Trophoblast cell (in vitro differentiated cells and primary cell): Measurements from ENCODE around the gene WNT3A.

Source experiments
- DNase-seq, 2 donors: peaks; one replicate each; pipeline ENCODE4 v3.0.0-alpha.2; 2016
- H2AFZ ChIP-seq: 2 replicates; pipeline ENCODE4 v1.6.1; 2013; ENCODE audit warnings: low read length, moderate library complexity, mild to moderate bottlenecking; ENCODE audit not compliant: insufficient read depth, poor library complexity
- H2AK5ac ChIP-seq: 2 replicates; pipeline ENCODE4 v1.6.1; 2013; ENCODE audit warnings: mild to moderate bottlenecking, low read length
- H2BK120ac ChIP-seq: 2 replicates; pipeline ENCODE4 v1.6.1; 2013; ENCODE audit warnings: low read length, mild to moderate bottlenecking, moderate library complexity; ENCODE audit not compliant: insufficient read depth, poor library complexity
- H2BK12ac ChIP-seq: 2 replicates; pipeline ENCODE4 v1.6.1; 2013; ENCODE audit warnings: mild to moderate bottlenecking, low read length, moderate library complexity
- H2BK5ac ChIP-seq: 2 replicates; pipeline ENCODE4 v1.6.1; 2013; ENCODE audit warnings: low read length, low read depth, moderate library complexity, mild to moderate bottlenecking; ENCODE audit not compliant: poor library complexity
- H3K14ac ChIP-seq: 2 replicates; pipeline ENCODE4 v1.6.1; 2013; ENCODE audit warnings: mild to moderate bottlenecking, low read length
- H3K18ac ChIP-seq: 2 replicates; pipeline ENCODE4 v1.6.1; 2013; ENCODE audit warnings: mild to moderate bottlenecking, low read length
- H3K23ac ChIP-seq: 2 replicates; pipeline ENCODE4 v1.6.1; 2013; ENCODE audit warnings: low read length
- H3K27ac ChIP-seq: 2 replicates; pipeline ENCODE4 v1.5.1; 2013; ENCODE audit warnings: low read depth, mild to moderate bottlenecking, inconsistent platforms, low read length, moderate library complexity
- H3K27me3 ChIP-seq: 2 replicates; pipeline ENCODE4 v1.6.1; 2013; ENCODE audit warnings: inconsistent platforms, mild to moderate bottlenecking, low read length, moderate library complexity; ENCODE audit not compliant: insufficient read depth
- H3K36me3 ChIP-seq, 2 experiments: 1 replicate in 1 of 2; 2 replicates in 1 of 2; pipeline ENCODE4 v1.6.1; 2013; ENCODE audit warnings: low read length in 2 of 2, mild to moderate bottlenecking in 2 of 2, moderate library complexity in 1 of 2; ENCODE audit not compliant: insufficient read depth in 2 of 2, control insufficient read depth in 1 of 2
- H3K4ac ChIP-seq: 2 replicates; pipeline ENCODE4 v1.6.1; 2013; ENCODE audit warnings: low read depth, mild to moderate bottlenecking, low read length, moderate library complexity
- H3K4me1 ChIP-seq, 2 experiments: 1 replicate in 1 of 2; 2 replicates in 1 of 2; pipeline ENCODE4 v1.6.1; 2013; ENCODE audit warnings: low read length in 2 of 2, mild to moderate bottlenecking in 2 of 2, moderate library complexity in 1 of 2; ENCODE audit not compliant: insufficient read depth in 2 of 2, control insufficient read depth in 1 of 2
- H3K4me2 ChIP-seq: 2 replicates; pipeline ENCODE4 v1.6.1; 2013; ENCODE audit warnings: inconsistent platforms, mild to moderate bottlenecking, low read length, moderate library complexity
- H3K4me3 ChIP-seq: 2 replicates; pipeline ENCODE4 v1.5.1; 2013; ENCODE audit warnings: mild to moderate bottlenecking, low read depth, low read length, inconsistent platforms
- H3K79me1 ChIP-seq: one replicate; pipeline ENCODE4 v1.6.1; 2013; ENCODE audit warnings: low read length
- H3K79me2 ChIP-seq: 2 replicates; pipeline ENCODE4 v1.6.1; 2013; ENCODE audit warnings: low read length, mild to moderate bottlenecking; ENCODE audit not compliant: control insufficient read depth, insufficient read depth, poor library complexity
- H3K9ac ChIP-seq: 2 replicates; pipeline ENCODE4 v1.6.1; 2013; ENCODE audit warnings: mild to moderate bottlenecking, low read length
- H3K9me3 ChIP-seq: 2 replicates; pipeline ENCODE4 v1.6.1; 2013; ENCODE audit warnings: low read depth, mild to moderate bottlenecking, control low read depth, inconsistent platforms, low read length; ENCODE audit not compliant: insufficient read depth
- H4K12ac ChIP-seq: 2 replicates; pipeline ENCODE4 v1.6.1; 2013; ENCODE audit warnings: low read depth, mild to moderate bottlenecking, low read length, moderate library complexity
- H4K8ac ChIP-seq: 2 replicates; pipeline ENCODE4 v1.6.1; 2013; ENCODE audit warnings: low read depth, mild to moderate bottlenecking, low read length, moderate library complexity
- H4K91ac ChIP-seq: one replicate; pipeline ENCODE4 v1.6.1; 2013; ENCODE audit warnings: low read depth, mild to moderate bottlenecking, low read length, moderate library complexity
- whole genome bisulfite sequencing: extraction: QIAGEN DNeasy Blood & Tissue Kit; methylation state at CpG from one replicate; pipeline ENCODE4 v1.1.7; 2013; ENCODE audit warnings: missing lambda C conversion rate; ENCODE audit not compliant: insufficient read length, insufficient coverage; ENCODE audit errors: extremely low coverage; 5-methylcytosine and 5-hydroxymethylcytosine counted together

WNT3A gene

GRCh38 chr1:228004856-228005462, 1.8 kb upstream of the WNT3A start:
- Histone ChIP-seq H4K12ac (no peak overlapping the region), H3K79me2 (no peaks in the 10 kb centered on the region), H3K23ac (no peak overlapping the region), H3K4me1 (peaks cover 0 to 3% of the 10 kb centered on the region in 2 experiments), H3K27me3 (peaks cover 55% of the 10 kb centered on the region), H2BK12ac (no peak overlapping the region), H3K4me3 (no peak overlapping the region), H2BK120ac (no peak overlapping the region), H3K36me3 (no peaks in the 10 kb centered on the region), H3K4me2 (no peak overlapping the region), H4K91ac (no peak overlapping the region), H3K14ac (no peak overlapping the region), H2AK5ac (no peak overlapping the region), H3K27ac (no peak overlapping the region), H3K9ac (no peak overlapping the region), H2BK5ac (no peak overlapping the region), H4K8ac (no peak overlapping the region), H2AFZ (no peak overlapping the region), H3K79me1 (no peaks in the 10 kb centered on the region), H3K4ac (no peak overlapping the region), H3K9me3 (peaks cover 4% of the 10 kb centered on the region), H3K18ac (no peak overlapping the region)
- no CpG with 5 or more reads among the region's 19 CpGs for WGBS
- no peak for DNase-seq

- Histone ChIP-seq H3K14ac (no peak overlapping the region), H2BK120ac (no peak overlapping the region), H3K27me3 (peaks cover 56% of the 10 kb centered on the region), H4K8ac (no peak overlapping the region), H3K79me2 (no peaks in the 10 kb centered on the region), H3K18ac (no peak overlapping the region), H3K4ac (no peak overlapping the region), H2AFZ (no peak overlapping the region), H3K27ac (no peak overlapping the region), H2AK5ac (no peak overlapping the region), H3K9ac (no peak overlapping the region), H3K4me3 (no peak overlapping the region), H2BK12ac (no peak overlapping the region), H2BK5ac (no peak overlapping the region), H3K79me1 (no peaks in the 10 kb centered on the region), H3K9me3 (peaks cover 4% of the 10 kb centered on the region), H4K12ac (no peak overlapping the region), H4K91ac (no peak overlapping the region), H3K23ac (no peak overlapping the region), H3K4me1 (peaks cover 0 to 3% of the 10 kb centered on the region in 2 experiments), H3K4me2 (no peak overlapping the region), H3K36me3 (no peaks in the 10 kb centered on the region)
- no peak for DNase-seq
- WGBS: no CpG with 5 or more reads among the region's 13 CpGs
These were observed 1.2 kb upstream of the WNT3A start for GRCh38 chr1:228005511-228006033.

- Histone ChIP-seq H3K9me3 (peaks cover 4% of the 10 kb centered on the region), H3K79me1 (no peaks in the 10 kb centered on the region), H3K27ac (no peak overlapping the region), H2BK120ac (no peak overlapping the region), H3K4me2 (peak overlapping the region; percentile 25), H2AFZ (no peak overlapping the region), H2BK12ac (no peak overlapping the region), H4K12ac (no peak overlapping the region), H3K4me1 (peaks cover 0 to 3% of the 10 kb centered on the region in 2 experiments), H3K27me3 (peaks cover 56% of the 10 kb centered on the region), H3K36me3 (no peaks in the 10 kb centered on the region), H3K14ac (no peak overlapping the region), H3K18ac (no peak overlapping the region), H4K8ac (no peak overlapping the region), H2BK5ac (no peak overlapping the region), H3K23ac (no peak overlapping the region), H3K79me2 (no peaks in the 10 kb centered on the region), H2AK5ac (no peak overlapping the region), H3K4ac (no peak overlapping the region), H4K91ac (no peak overlapping the region), H3K4me3 (no peak overlapping the region), H3K9ac (no peak overlapping the region)
- no CpG with 5 or more reads among the region's 52 CpGs for WGBS
- no peak for DNase-seq
These were observed 588 bp upstream of the WNT3A start for GRCh38 chr1:228006034-228006785.

- peak overlapping the region; percentile 50 for H3K4me2 ChIP-seq
- H3K9ac ChIP-seq: no peak overlapping the region
- no CpG with 5 or more reads among the region's 77 CpGs for WGBS
- no peak overlapping the region for H4K91ac ChIP-seq
- no peak for DNase-seq
- no peaks in the 10 kb centered on the region for H3K79me2 ChIP-seq
- no peak overlapping the region for H2BK5ac ChIP-seq
- H3K18ac ChIP-seq: no peak overlapping the region
- H3K27me3 ChIP-seq: peaks cover 56% of the 10 kb centered on the region
- H3K14ac ChIP-seq: no peak overlapping the region
- no peak overlapping the region for H4K8ac ChIP-seq
- H3K27ac ChIP-seq: no peak overlapping the region
- no peak overlapping the region for H3K4me3 ChIP-seq
- H2AFZ ChIP-seq: no peak overlapping the region
- no peak overlapping the region for H2AK5ac ChIP-seq
- peaks cover 0 to 3% of the 10 kb centered on the region in 2 experiments for H3K4me1 ChIP-seq
- H3K4ac ChIP-seq: no peak overlapping the region
- no peaks in the 10 kb centered on the region for H3K36me3 ChIP-seq
- no peak overlapping the region for H3K23ac ChIP-seq
- H2BK120ac ChIP-seq: no peak overlapping the region
- H2BK12ac ChIP-seq: no peak overlapping the region
- H3K9me3 ChIP-seq: peaks cover 3% of the 10 kb centered on the region
- H3K79me1 ChIP-seq: no peaks in the 10 kb centered on the region
- H4K12ac ChIP-seq: no peak overlapping the region
These were observed 427 bp downstream of the WNT3A start for GRCh38 chr1:228007049-228007800.
